Liver (tissue), 9 donors: Measurements from ENCODE around the gene BFSP2. TPM values are rescaled to one million over a fixed set of nuclear protein-coding genes. Genes with fewer than 3 reads are reported as not detected.

Experiments
- DNase-seq: peaks from one replicate; pipeline ENCODE4 v3.0.0-alpha.2; 2017; ENCODE audit warnings: low spot score
- H3K27ac ChIP-seq, 2 donors: one replicate each; pipeline ENCODE4 v1.7.0; 2013; ENCODE audit warnings: inconsistent platforms in 2 of 2, low read length in 2 of 2, control low read depth in 1 of 2, low read depth in 1 of 2, mild to moderate bottlenecking in 1 of 2
- H3K27me3 ChIP-seq, 4 donors: one replicate each; pipeline versions ENCODE4 v1.6.1 to v1.7.0; 2013; ENCODE audit warnings: low read length in 3 of 4, inconsistent platforms in 1 of 4, mild to moderate bottlenecking in 1 of 4, moderate library complexity in 1 of 4; ENCODE audit not compliant: control insufficient read depth in 4 of 4, insufficient read depth in 4 of 4
- H3K36me3 ChIP-seq, 4 donors: one replicate each; pipeline versions ENCODE4 v1.6.1 to v1.7.0; 2013; ENCODE audit warnings: low read length in 3 of 4, mild to moderate bottlenecking in 3 of 4, low read depth in 1 of 4, moderate library complexity in 1 of 4; ENCODE audit not compliant: control insufficient read depth in 4 of 4, insufficient read depth in 3 of 4
- H3K4me1 ChIP-seq, 4 donors: one replicate each; pipeline versions ENCODE4 v1.6.1 to v1.7.0; 2013; ENCODE audit warnings: low read length in 3 of 4, mild to moderate bottlenecking in 3 of 4, moderate library complexity in 1 of 4; ENCODE audit not compliant: control insufficient read depth in 4 of 4, insufficient read depth in 4 of 4
- H3K4me3 ChIP-seq, 3 donors: one replicate each; pipeline versions ENCODE4 v1.6.1 to v1.7.0; 2013; ENCODE audit warnings: low read length in 3 of 3, control low read depth in 1 of 3, low read depth in 1 of 3, mild to moderate bottlenecking in 1 of 3
- H3K9ac ChIP-seq, 2 donors: one replicate each; pipeline ENCODE4 v1.7.0; 2013; ENCODE audit warnings: low read length in 2 of 2, mild to moderate bottlenecking in 2 of 2, moderate library complexity in 2 of 2, control low read depth in 1 of 2, low read depth in 1 of 2
- H3K9me3 ChIP-seq, 4 donors: one replicate each; pipeline versions ENCODE4 v1.6.1 to v1.7.0; 2013; ENCODE audit warnings: low read length in 3 of 4; ENCODE audit not compliant: control insufficient read depth in 4 of 4
- ATF3 ChIP-seq: IDR thresholded peaks from 2 replicates; pipeline ENCODE4 v1.6.1; 2016; ENCODE audit warnings: antibody characterized with exemption
- CTCF ChIP-seq: fragments of 150-350 bp; IDR thresholded peaks from 2 replicates; pipeline ENCODE4 v1.5.1; 2017; ENCODE audit warnings: improper control_type of control experiment, low read depth, low read length; ENCODE audit not compliant: missing input control
- EGR1 ChIP-seq, 2 donors: IDR thresholded peaks; 2 replicates each; pipeline ENCODE4 v1.6.1; 2016 to 2018; ENCODE audit warnings: antibody characterized with exemption in 2 of 2, low read depth in 2 of 2
- FOXA1 ChIP-seq: IDR thresholded peaks from 2 replicates; pipeline ENCODE4 v1.6.1; 2016; ENCODE audit warnings: antibody characterized with exemption
- FOXA2 ChIP-seq: IDR thresholded peaks from 2 replicates; pipeline ENCODE4 v1.6.1; 2016; ENCODE audit warnings: antibody characterized with exemption
- GABPA ChIP-seq, 2 donors: IDR thresholded peaks in 1 of 2; conservative IDR thresholded peaks in 1 of 2; 2 replicates each; pipeline ENCODE4 v1.6.1; 2016; ENCODE audit warnings: antibody characterized with exemption in 2 of 2, mild to moderate bottlenecking in 1 of 2, moderate library complexity in 1 of 2
- HNF4A ChIP-seq, 2 donors: conservative IDR thresholded peaks; 2 replicates each; pipeline ENCODE4 v1.6.1; 2016; ENCODE audit warnings: antibody characterized with exemption in 2 of 2, mild to moderate bottlenecking in 2 of 2
- HNF4G ChIP-seq: IDR thresholded peaks from 2 replicates; pipeline ENCODE4 v1.6.1; 2016; ENCODE audit warnings: antibody characterized with exemption
- JUND ChIP-seq, 2 donors: IDR thresholded peaks; 2 replicates each; pipeline ENCODE4 v1.6.1; 2016; ENCODE audit warnings: antibody characterized with exemption in 2 of 2
- NR2F2 ChIP-seq: IDR thresholded peaks from 2 replicates; pipeline ENCODE4 v1.6.1; 2016; ENCODE audit warnings: antibody characterized with exemption
- RXRA ChIP-seq, 2 donors: IDR thresholded peaks; 2 replicates each; pipeline ENCODE4 v1.6.1; 2017 to 2018; ENCODE audit warnings: antibody characterized with exemption in 2 of 2, mild to moderate bottlenecking in 1 of 2
- TAF1 ChIP-seq: conservative IDR thresholded peaks from 2 replicates; pipeline ENCODE4 v1.6.1; 2016; ENCODE audit warnings: antibody characterized with exemption, mild to moderate bottlenecking
- YY1 ChIP-seq: IDR thresholded peaks from 2 replicates; pipeline ENCODE4 v1.6.1; 2016; ENCODE audit warnings: antibody characterized with exemption, mild to moderate bottlenecking
- ZBTB33 ChIP-seq: IDR thresholded peaks from 2 replicates; pipeline ENCODE4 v1.6.1; 2016; ENCODE audit warnings: antibody characterized with exemption
- WGBS: extraction: QIAGEN DNeasy Blood & Tissue Kit; methylation state at CpG from one replicate; pipeline ENCODE4 v1.1.7; 2013; 5-methylcytosine and 5-hydroxymethylcytosine counted together
- polyA plus RNA-seq, 2 donors: library from polyadenylated mRNA; stranded (reverse) in 1 of 2; unstranded in 1 of 2; fragments of 200-250 nt in 1 of 2; fragments of >200 nt in 1 of 2; fragmentation: Nextera tagmentation in 1 of 2; extraction: Ambion mirVana in 1 of 2; gene quantifications; one replicate each; pipeline versions ENCODE4 v1.2.1 to v1.2.3, GENCODE V29; 2013 to 2015
- total RNA-seq, 2 donors: library from RNA; depleted of rRNA; stranded (reverse); fragments of >200 nt; gene quantifications; one replicate each; pipeline ENCODE4 v1.2.3, GENCODE V29; 2014
- donor health status: healthy.
- donor health status: healthy.
- donor health status: healthy.
- donor health status: healthy.
- donor health status: healthy.

BFSP2 gene
- total and polyA plus RNA-seq, 4 donors: 0.42 TPM; not detected in 3

- no peak overlapping the region for H3K27ac ChIP-seq
- H3K9ac ChIP-seq: no peak overlapping the region
- no peak for TF ChIP-seq ATF3
- TF ChIP-seq FOXA1: no peak
- no peaks in the 10 kb centered on the region for H3K27me3 ChIP-seq
- no peak for DNase-seq
- WGBS: 79% methylated on average over 7 of the region's 7 CpGs
- no peak overlapping the region for H3K4me3 ChIP-seq
- no peaks in the 10 kb centered on the region for H3K4me1 ChIP-seq
- no peaks in the 10 kb centered on the region for H3K9me3 ChIP-seq
- no peaks in the 10 kb centered on the region for H3K36me3 ChIP-seq
Observed at GRCh38 chr3:133418361-133418760, 18.5 kb downstream of the BFSP2 start.

GRCh38 chr3:133419151-133419909, 19.5 kb downstream of the BFSP2 start:
- H3K4me3 ChIP-seq: no peak overlapping the region
- H3K9ac ChIP-seq: no peak overlapping the region
- H3K9me3 ChIP-seq: no peaks in the 10 kb centered on the region
- no peaks in the 10 kb centered on the region for H3K27me3 ChIP-seq
- no peak for TF ChIP-seq TAF1
- no peak for TF ChIP-seq GABPA (IDR thresholded peaks at IDR 0.05 in 1 of 2, conservative IDR thresholded peaks at IDR 0.05 in 1 of 2)
- TF ChIP-seq CTCF: no peak
- no peak for TF ChIP-seq RXRA (IDR thresholded peaks at IDR 0.05)
- no peak for TF ChIP-seq JUND (IDR thresholded peaks at IDR 0.05)
- no peak for TF ChIP-seq EGR1 (IDR thresholded peaks at IDR 0.05; ENCODE audit: low read depth in 2 of 2)
- no peak for TF ChIP-seq NR2F2
- no peak for TF ChIP-seq ATF3
- no peak for TF ChIP-seq YY1
- TF ChIP-seq HNF4G: no peak
- peaks cover 0 to 3% (median 2%) of the 10 kb centered on the region in 4 donors for H3K4me1 ChIP-seq
- no peak for DNase-seq
- no peaks in the 10 kb centered on the region for H3K36me3 ChIP-seq
- no peak overlapping the region for H3K27ac ChIP-seq
- whole genome bisulfite sequencing: 86% methylated on average over 15 of the region's 15 CpGs

GRCh38 chr3:133424937-133425869, 25.3 kb downstream of the BFSP2 start:
- no peaks in the 10 kb centered on the region for H3K36me3 ChIP-seq
- no peak for DNase-seq
- H3K4me3 ChIP-seq: no peak overlapping the region
- peaks cover 0 to 22% (median 13%) of the 10 kb centered on the region in 4 donors for H3K4me1 ChIP-seq
- WGBS: 59% methylated on average over 9 of the region's 9 CpGs
- no peak for TF ChIP-seq ZBTB33
- peak; percentile 24 for TF ChIP-seq FOXA2
- peak; percentile 56 to 75 for TF ChIP-seq HNF4A (conservative IDR thresholded peaks at IDR 0.05)
- TF ChIP-seq CTCF: no peak
- no peak for TF ChIP-seq YY1
- TF ChIP-seq RXRA (IDR thresholded peaks at IDR 0.05): peak in 1 of 2 donors; percentile 63
- no peak for TF ChIP-seq HNF4G
- no peak for TF ChIP-seq JUND (IDR thresholded peaks at IDR 0.05)
- no peak overlapping the region for H3K27ac ChIP-seq
- no peaks in the 10 kb centered on the region for H3K27me3 ChIP-seq
- H3K9me3 ChIP-seq: no peaks in the 10 kb centered on the region
- no peak overlapping the region for H3K9ac ChIP-seq
